Ovary (tissue), 3 donors: Measurements from ENCODE around the gene TMEM44.

Experiments
- CTCF ChIP-seq, 3 donors: fragments of 450-650 bp in 2 of 3; fragments of 200-600 bp in 1 of 3; IDR thresholded peaks; one replicate each; pipeline versions ENCODE4 v1.5.1 to v1.8.0; 2016 to 2022; ENCODE audit warnings: antibody characterized with exemption in 3 of 3, mild to moderate bottlenecking in 1 of 3
- EP300 ChIP-seq: sonication (generic); formaldehyde crosslinking; IDR thresholded peaks from one replicate; pipeline ENCODE4 v1.6.1; 2017; ENCODE audit warnings: antibody characterized with exemption
- POLR2A ChIP-seq: fragments of 450-650 bp; IDR thresholded peaks from one replicate; pipeline ENCODE4 v1.6.1; 2017; ENCODE audit warnings: antibody characterized with exemption, mild to moderate bottlenecking, moderate library complexity
- donor health status: DM: no; HTN: no; CAD: no.

GRCh38 chr3:194604837-194605236, 28.4 kb downstream of the TMEM44 start:
- no peak for TF ChIP-seq CTCF (IDR thresholded peaks at IDR 0.05)
- no peak for TF ChIP-seq EP300
- TF ChIP-seq POLR2A, result no peak
